PC-9 (cell line): ENCODE results near the gene PTPN20.

Source experiments
- CTCF ChIP-seq: fragments of 200-600 bp; sonication (generic); conservative IDR thresholded peaks from 2 replicates; pipeline ENCODE4 v1.6.1; 2017; ENCODE audit warnings: mixed run types, antibody characterized with exemption, mild to moderate bottlenecking, moderate library complexity
- EZH2 ChIP-seq: fragments of 200-600 bp; sonication (generic); IDR thresholded peaks from 2 replicates; pipeline ENCODE4 v1.8.0; 2017; ENCODE audit warnings: antibody characterized with exemption, low read depth

GRCh38 chr10:47040681-47041080 lies 129.5 kb downstream of the PTPN20 start:
- no peak for TF ChIP-seq CTCF
- TF ChIP-seq EZH2 = no peak
